Loucy (cell line): ENCODE measurements around the gene KRT24.

Experiments used
- CTCF ChIP-seq: fragments of 200-600 bp; sonication (generic); conservative IDR thresholded peaks from 2 replicates; pipeline ENCODE4 v1.5.1; 2014; ENCODE audit warnings: mild to moderate bottlenecking, antibody characterized with exemption, low read length
- EZH2phosphoT487 ChIP-seq: fragments of 200-600 bp; IDR thresholded peaks from 2 replicates; pipeline ENCODE4 v1.6.1; 2018; ENCODE audit warnings: antibody characterized with exemption, mild to moderate bottlenecking, moderate library complexity, borderline replicate concordance

GRCh38 chr17:40696651-40697072 is 6.9 kb downstream of the KRT24 start:
- TF ChIP-seq CTCF = no peak
- no peak for TF ChIP-seq EZH2phosphoT487
